Fibroblast of lung (primary cell): Measurements from ENCODE around the gene QDPR. TPM values are rescaled to one million over a fixed set of nuclear protein-coding genes. Genes with fewer than 3 reads are reported as not detected.
A peak's percentile ranks its signal among the peaks of the same experiment; 100 is the strongest.

Experiments used
- DNase-seq, 2 donors: peaks; one replicate each; pipeline versions ENCODE4 v3.0.0 to v3.0.0-alpha.2; 2010; ENCODE audit warnings: low read depth in 2 of 2
- H2AFZ ChIP-seq: 2 replicates; pipeline ENCODE4 v1.5.1; 2012; ENCODE audit warnings: low read length, control low read depth, inconsistent platforms
- H3K27ac ChIP-seq: 2 replicates; pipeline ENCODE4 v1.5.1; 2011; ENCODE audit warnings: low read length, control low read depth; ENCODE audit not compliant: insufficient read depth
- H3K27me3 ChIP-seq: 2 replicates; pipeline ENCODE4 v1.5.1; 2011; ENCODE audit warnings: mild to moderate bottlenecking, low read length; ENCODE audit not compliant: control insufficient read depth, insufficient read depth
- H3K36me3 ChIP-seq: 2 replicates; pipeline ENCODE4 v1.5.1; 2011; ENCODE audit warnings: low read length; ENCODE audit not compliant: control insufficient read depth, insufficient read depth
- H3K4me1 ChIP-seq: 2 replicates; pipeline ENCODE4 v1.5.1; 2011; ENCODE audit warnings: low read length; ENCODE audit not compliant: control insufficient read depth, insufficient read depth; ENCODE audit errors: extremely low read depth
- H3K4me2 ChIP-seq: 2 replicates; pipeline ENCODE4 v1.5.1; 2011; ENCODE audit warnings: low read length, control low read depth; ENCODE audit not compliant: insufficient read depth; ENCODE audit errors: extremely low read depth
- H3K4me3 ChIP-seq, 4 experiments: fragments of 200-600 bp in 1 of 4; sonication (generic) in 1 of 4; replicated peaks in 1 of 4; 2 replicates each; pipeline ENCODE4 v1.5.1; 2011 to 2016; ENCODE audit warnings: low read length in 4 of 4, low read depth in 3 of 4, mild to moderate bottlenecking in 3 of 4, control low read depth in 2 of 4, inconsistent platforms in 1 of 4, mixed read lengths in 1 of 4; ENCODE audit not compliant: insufficient read depth in 1 of 4; ENCODE audit errors: control extremely low read depth in 1 of 4
- H3K79me2 ChIP-seq: 2 replicates; pipeline ENCODE4 v1.5.1; 2012; ENCODE audit warnings: mild to moderate bottlenecking, low read length, inconsistent platforms; ENCODE audit not compliant: control insufficient read depth, insufficient read depth
- H3K9ac ChIP-seq: 2 replicates; pipeline ENCODE4 v1.5.1; 2011; ENCODE audit warnings: mild to moderate bottlenecking, low read length, control low read depth; ENCODE audit not compliant: insufficient read depth
- H3K9me3 ChIP-seq: 2 replicates; pipeline ENCODE4 v1.5.1; 2012; ENCODE audit warnings: low read depth, low read length; ENCODE audit not compliant: control insufficient read depth, insufficient read depth
- H4K20me1 ChIP-seq: 2 replicates; pipeline ENCODE4 v1.5.1; 2011; ENCODE audit warnings: low read length; ENCODE audit not compliant: control insufficient read depth, insufficient read depth; ENCODE audit errors: extremely low read depth
- CTCF ChIP-seq, 2 donors: IDR thresholded peaks in 1 of 2; conservative IDR thresholded peaks in 1 of 2; 1 replicate in 1 of 2; 2 replicates in 1 of 2; pipeline ENCODE4 v1.5.1; 2011 to 2012; ENCODE audit warnings: low read length in 2 of 2, control low read depth in 1 of 2, inconsistent platforms in 1 of 2, low read depth in 1 of 2, mild to moderate bottlenecking in 1 of 2
- EZH2 ChIP-seq: IDR thresholded peaks from 2 replicates; pipeline ENCODE4 v1.5.1; 2012; ENCODE audit warnings: low read length, control low read depth, mild to moderate bottlenecking; ENCODE audit errors: missing control alignments
- polyA plus RNA-seq, 2 donors: library from polyadenylated mRNA; depleted of rRNA in 1 of 2; stranded (reverse) in 1 of 2; unstranded in 1 of 2; fragments of >200 nt; gene quantifications; 2 replicates each; pipeline ENCODE4 v1.2.1, GENCODE V29; 2011 to 2012; ENCODE audit warnings: missing spikeins in 1 of 2
- total RNA-seq: library from RNA; depleted of rRNA; stranded (reverse); fragments of >200 nt; gene quantifications from 2 replicates; pipeline ENCODE4 v1.2.1, GENCODE V29; 2014

QDPR gene
- total and polyA plus RNA-seq, 2 donors (not counting 1 experiment from before 2014, with no cell fraction given): 27.4 to 41.4 TPM

- Histone ChIP-seq H3K79me2 (no peaks in the 10 kb centered on the region), H3K9me3 (no peaks in the 10 kb centered on the region), H4K20me1 (no peaks in the 10 kb centered on the region), H3K4me3 (no peak overlapping the region), H3K36me3 (no peaks in the 10 kb centered on the region), H3K4me1 (no peaks in the 10 kb centered on the region), H3K9ac (no peak overlapping the region), H3K27me3 (no peaks in the 10 kb centered on the region), H3K27ac (no peak overlapping the region), H2AFZ (no peak overlapping the region), H3K4me2 (no peak overlapping the region)
- TF ChIP-seq EZH2: no peak
- no peak for TF ChIP-seq CTCF (conservative IDR thresholded peaks at IDR 0.05 in 1 of 2, IDR thresholded peaks at IDR 0.05 in 1 of 2; ENCODE audit: low read depth in 1 of 2, low read length in 2 of 2)
- DNase-seq: peak in 1 of 2 donors; percentile 28
Measured at GRCh38 chr4:17526695-17527477, 15.0 kb upstream of the QDPR start.

- DNase-seq: no peak
- Histone ChIP-seq H3K36me3 (no peaks in the 10 kb centered on the region), H3K9ac (no peak overlapping the region), H3K79me2 (no peaks in the 10 kb centered on the region), H3K4me2 (no peak overlapping the region), H3K27ac (no peak overlapping the region), H2AFZ (no peak overlapping the region), H3K27me3 (peaks cover 3% of the 10 kb centered on the region), H4K20me1 (no peaks in the 10 kb centered on the region), H3K4me3 (no peak overlapping the region), H3K4me1 (no peaks in the 10 kb centered on the region), H3K9me3 (no peaks in the 10 kb centered on the region)
- TF ChIP-seq EZH2 (no peak), CTCF (conservative IDR thresholded peaks at IDR 0.05 in 1 of 2, IDR thresholded peaks at IDR 0.05 in 1 of 2; ENCODE audit: low read depth in 1 of 2, low read length in 2 of 2) (no peak)
Measured at GRCh38 chr4:17523662-17524061, 11.8 kb upstream of the QDPR start.

- H3K36me3 ChIP-seq: no peaks in the 10 kb centered on the region
- no peak overlapping the region for H3K4me3 ChIP-seq
- no peaks in the 10 kb centered on the region for H4K20me1 ChIP-seq
- no peak for TF ChIP-seq CTCF (conservative IDR thresholded peaks at IDR 0.05 in 1 of 2, IDR thresholded peaks at IDR 0.05 in 1 of 2; ENCODE audit: low read depth in 1 of 2, low read length in 2 of 2)
- TF ChIP-seq EZH2: no peak
- H3K9me3 ChIP-seq: no peaks in the 10 kb centered on the region
- peaks cover 7% of the 10 kb centered on the region for H3K27me3 ChIP-seq
- H3K4me1 ChIP-seq: no peaks in the 10 kb centered on the region
- no peak overlapping the region for H3K27ac ChIP-seq
- no peaks in the 10 kb centered on the region for H3K79me2 ChIP-seq
- H3K9ac ChIP-seq: no peak overlapping the region
- no peak overlapping the region for H2AFZ ChIP-seq
- no peak overlapping the region for H3K4me2 ChIP-seq
- no peak for DNase-seq
Measured at GRCh38 chr4:17521595-17521994, 9.7 kb upstream of the QDPR start.
